Hindlimb muscle (tissue), 1 donor: ENCODE results near the gene TMEM18. TPM values are rescaled to one million over a fixed set of nuclear protein-coding genes. Genes with fewer than 3 reads are reported as not detected.
"Not testable (repeated sequence)": the region's sequence is repeated elsewhere in the genome, so short reads cannot be mapped to it uniquely, and the experiment has no call there.

Experiments
- DNase-seq: peaks from one replicate; pipeline ENCODE4 v3.0.0-alpha.2; 2013
- polyA plus RNA-seq: library from polyadenylated mRNA; unstranded; fragments of 120-200 nt; gene quantifications from one replicate; pipeline ENCODE4 v1.2.1, GENCODE V29; 2013; ENCODE audit not compliant: insufficient read length

Gene TMEM18
- polyA plus RNA-seq, 1 donor = 47.0 TPM

GRCh38 chr2:693606-694005 lies 16.4 kb upstream of the TMEM18 start:
- no peak for DNase-seq

DNA sequence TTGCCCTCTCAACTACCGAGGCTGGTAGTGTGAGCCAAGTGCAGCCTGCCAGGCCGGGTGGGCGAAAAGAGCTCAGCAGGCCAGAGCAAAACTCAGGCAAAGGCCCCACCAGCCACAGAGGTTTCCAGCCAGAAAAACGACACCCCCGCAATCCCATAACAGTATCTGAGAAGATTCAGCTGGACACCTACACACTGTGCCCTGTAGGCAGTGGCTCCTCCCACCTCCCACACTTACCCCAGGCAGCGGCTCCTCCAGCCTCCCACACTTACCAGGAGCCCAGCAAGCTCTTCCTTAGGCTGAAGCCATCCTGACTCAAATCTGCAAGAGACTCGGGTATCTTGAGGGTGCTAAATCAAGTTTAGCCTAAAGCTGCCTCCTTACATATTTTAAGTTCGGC lies 15.6 kb upstream of the TMEM18 start:
- DNase-seq = no peak

- no peak for DNase-seq
Measured at GRCh38 chr2:691821-692761, 14.9 kb upstream of the TMEM18 start.

DNA sequence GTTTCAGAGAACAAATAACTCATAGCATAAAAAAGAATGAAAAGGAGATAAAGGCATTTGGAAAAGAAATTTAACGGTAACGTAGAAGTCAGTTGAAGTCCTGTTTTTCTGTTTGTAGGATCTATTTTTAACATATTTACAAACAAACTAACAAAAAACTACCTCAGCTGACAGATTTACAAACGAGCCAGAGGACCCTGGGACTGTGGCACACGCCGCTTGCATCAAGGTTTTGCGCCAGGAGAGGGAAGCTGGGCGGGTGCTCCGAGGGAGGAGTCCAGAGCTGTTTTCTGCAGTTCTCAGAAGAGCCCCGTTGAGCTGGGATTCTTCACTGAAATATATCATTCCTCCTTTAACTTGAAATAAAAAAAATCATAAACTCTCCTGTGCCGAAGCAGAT lies 13.6 kb upstream of the TMEM18 start:
- DNase-seq = no peak

DNA sequence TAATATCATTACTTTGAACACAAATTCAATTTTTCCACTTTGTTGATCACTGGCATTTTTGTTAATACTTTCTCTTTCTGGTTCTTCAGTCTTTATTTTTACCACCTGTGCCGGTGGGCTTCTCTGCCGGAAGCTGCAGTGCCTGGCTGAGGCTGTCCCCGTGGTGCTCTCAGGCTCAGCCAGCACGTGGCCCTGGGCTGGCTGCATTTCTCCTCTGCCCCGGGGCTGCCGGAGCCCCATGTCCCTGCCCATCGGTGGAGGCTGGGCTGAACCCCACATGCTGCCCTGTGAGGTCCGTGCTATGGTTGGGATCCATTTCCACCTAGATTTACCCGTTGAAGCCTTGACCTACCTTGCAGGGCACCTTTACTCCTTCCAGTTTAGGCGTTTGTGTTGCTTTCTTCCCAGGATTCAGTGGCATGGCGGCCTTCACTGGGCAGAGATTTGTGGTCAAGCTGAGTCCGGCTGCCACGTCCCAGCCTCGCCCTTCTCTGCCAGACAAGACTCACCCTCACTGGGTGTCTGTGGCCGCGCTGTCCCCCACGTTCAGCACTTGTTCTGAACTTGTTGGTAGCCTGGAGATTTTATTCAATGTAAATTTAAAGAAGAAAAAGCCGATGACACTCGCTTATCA lies 12.8 kb upstream of the TMEM18 start:
- no peak for DNase-seq

- DNase-seq = no peak
Measured at GRCh38 chr2:689237-689636, 12.0 kb upstream of the TMEM18 start.

DNA sequence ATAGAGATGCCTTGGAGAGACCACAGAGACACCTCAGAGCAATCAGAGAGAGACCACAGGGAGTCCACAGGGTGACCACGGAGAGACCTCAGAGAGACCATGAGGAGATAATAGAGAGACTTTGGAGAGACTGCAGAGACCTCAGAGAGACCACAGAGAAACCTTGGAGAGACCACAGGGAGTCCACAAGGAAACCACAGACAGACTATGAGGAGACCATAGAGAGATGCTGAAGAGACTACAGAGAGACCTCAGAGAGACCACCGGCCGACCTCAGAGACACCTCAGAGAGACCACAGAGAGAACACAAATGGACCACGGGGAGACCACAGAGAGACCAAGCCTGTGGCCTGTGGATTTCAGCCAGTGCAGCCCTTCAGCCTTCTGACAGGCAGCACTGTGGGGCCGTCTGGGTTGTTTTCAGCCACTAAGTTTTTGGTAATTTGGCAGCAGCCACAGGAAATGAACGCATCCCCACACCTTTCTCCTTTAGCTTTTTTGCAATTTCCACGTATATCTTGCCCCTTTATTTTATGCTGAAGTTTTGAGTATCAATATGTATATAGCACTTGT lies 11.4 kb upstream of the TMEM18 start:
- DNase-seq = no peak

DNA sequence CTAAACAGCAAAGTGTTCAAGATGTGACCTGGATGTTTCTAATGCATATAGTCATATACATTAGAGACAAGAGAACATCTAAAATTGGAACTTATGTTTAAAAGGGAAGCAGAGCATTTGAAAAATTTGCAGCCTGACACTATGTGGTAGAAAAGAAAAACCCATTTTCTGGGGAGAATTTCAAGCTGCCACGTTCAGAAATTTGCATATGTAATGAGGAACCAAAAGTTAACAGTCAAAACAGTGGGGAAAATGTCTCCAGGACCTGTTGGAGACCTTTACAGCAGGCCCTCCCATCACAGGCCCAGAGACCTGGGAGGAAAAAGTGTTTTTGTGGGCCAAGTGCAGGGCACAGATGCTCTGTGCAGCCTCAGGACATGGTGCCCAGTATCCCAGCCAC lies 8.2 kb upstream of the TMEM18 start:
- DNase-seq = no peak

- DNase-seq = not testable (repeated sequence)
Measured at GRCh38 chr2:684913-685312, 7.7 kb upstream of the TMEM18 start.

DNA sequence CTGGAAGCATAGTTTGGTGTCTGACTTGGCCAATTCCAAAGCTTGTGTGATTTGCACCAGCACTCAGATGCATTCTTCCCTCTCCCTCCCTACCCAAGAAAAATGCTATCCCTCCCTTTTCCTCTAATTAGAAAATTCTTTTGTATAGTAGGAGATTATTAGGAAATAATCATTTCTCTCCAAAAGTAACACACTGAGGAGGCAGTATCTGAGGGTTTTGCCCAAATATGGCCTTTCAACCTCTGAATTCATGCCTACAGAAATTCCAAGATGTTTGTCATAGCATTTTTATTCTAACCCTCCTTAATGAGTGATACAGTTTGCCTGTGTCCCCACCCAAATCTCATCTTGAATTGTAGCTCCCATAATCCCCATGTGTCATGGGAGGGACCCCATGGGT lies 5.0 kb upstream of the TMEM18 start:
- no peak for DNase-seq

- DNase-seq = no peak
Measured at GRCh38 chr2:681312-681711, 4.1 kb upstream of the TMEM18 start.

DNA sequence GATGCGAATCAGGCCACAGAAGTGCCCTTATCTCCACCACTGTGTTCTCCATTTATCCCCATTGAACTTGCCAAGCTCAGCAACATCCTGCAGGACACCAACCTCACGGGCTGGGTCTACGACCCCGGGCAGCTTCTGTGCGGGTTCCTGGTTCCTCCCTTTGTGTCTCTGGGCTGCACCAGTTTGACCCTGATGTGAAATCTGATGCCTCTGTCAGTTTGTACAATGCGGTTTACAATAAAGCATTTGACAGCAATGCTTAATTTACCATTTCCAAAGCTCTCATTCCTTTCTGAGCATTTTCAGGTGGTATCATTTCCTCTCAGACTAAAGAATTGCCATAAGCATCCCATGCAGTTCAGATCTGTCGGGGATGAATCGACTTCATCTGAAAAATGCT lies 3.3 kb upstream of the TMEM18 start:
- DNase-seq = no peak

DNA sequence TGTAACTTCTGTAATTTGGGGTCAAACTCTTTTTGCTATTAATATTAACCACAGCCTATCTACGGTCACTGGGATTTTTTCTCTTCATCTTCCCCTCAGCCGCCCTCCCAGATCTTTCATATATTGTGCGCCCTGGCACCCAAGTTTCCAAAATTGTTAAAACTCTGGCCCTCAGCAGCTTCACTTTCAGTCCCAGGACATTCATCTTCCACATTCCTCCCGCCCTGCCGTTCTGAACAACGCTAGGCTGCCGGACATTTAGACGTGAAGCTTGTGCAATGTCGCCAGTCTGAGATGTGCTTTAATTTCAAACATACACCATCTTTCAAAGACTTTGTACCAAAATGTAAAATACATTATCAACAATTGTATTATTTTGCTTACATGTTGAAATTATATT lies 1.8 kb upstream of the TMEM18 start:
- no peak for DNase-seq

- no peak for DNase-seq
Measured at GRCh38 chr2:677959-678550, 849 bp upstream of the TMEM18 start.

DNA sequence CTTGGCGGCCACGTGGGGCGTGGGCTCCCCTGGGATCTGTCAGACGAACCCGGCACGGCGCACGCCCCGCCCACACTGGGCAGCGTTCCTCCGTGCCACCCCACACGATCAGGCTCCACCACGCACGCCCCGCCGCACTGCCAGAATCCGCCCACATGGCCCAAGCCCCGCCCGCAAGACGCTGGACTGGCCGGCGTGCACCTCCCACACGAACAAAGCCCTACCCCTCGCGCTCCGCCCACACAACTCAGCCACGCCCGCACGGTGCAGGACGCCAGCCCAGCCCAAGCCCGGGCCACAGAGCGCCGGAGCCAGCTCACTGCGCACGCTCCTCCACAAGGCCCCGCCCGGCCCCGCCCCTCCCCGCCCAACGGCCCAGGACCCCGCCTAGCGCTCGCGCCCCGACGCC lies 555 bp downstream of the TMEM18 start:
- DNase-seq = peak; percentile 98

DNA sequence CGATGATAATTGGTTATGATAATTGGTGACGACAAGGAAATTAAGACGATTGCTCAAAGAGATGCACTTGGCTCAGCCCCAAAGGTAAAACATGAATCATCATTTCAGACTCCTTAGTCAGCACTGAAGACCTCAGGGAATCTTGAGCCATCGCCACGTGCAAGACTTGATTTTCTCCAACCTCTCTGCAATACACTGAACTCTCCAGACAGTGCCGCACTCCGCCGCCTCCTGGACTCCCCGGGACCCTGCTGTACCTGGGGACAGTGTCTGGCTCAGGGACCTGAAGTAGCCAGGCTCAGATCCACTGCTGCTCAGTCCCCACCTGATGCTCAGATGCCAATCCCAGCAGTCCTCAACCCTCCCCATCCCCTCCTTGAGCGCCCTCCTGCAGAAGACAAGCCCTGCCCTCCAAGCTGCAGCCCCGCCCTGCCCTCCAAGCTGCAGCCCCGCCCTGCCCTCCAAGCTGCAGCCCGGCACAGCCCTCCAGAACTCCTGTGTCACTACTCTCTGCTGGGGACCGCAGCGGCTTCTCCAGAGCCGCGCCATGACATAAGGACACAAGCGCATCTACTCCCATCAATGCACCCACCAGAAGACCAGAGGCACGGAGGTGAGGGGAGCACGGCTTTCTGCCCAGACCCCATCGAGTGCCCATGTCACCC lies 1.1 kb downstream of the TMEM18 start:
- DNase-seq = peak; percentile 41

GRCh38 chr2:675460-675859 lies 1.7 kb downstream of the TMEM18 start:
- DNase-seq = no peak

- no peak for DNase-seq
Measured at GRCh38 chr2:675051-675450, 2.2 kb downstream of the TMEM18 start.

GRCh38 chr2:674321-674985 lies 2.8 kb downstream of the TMEM18 start:
- DNase-seq = no peak

DNA sequence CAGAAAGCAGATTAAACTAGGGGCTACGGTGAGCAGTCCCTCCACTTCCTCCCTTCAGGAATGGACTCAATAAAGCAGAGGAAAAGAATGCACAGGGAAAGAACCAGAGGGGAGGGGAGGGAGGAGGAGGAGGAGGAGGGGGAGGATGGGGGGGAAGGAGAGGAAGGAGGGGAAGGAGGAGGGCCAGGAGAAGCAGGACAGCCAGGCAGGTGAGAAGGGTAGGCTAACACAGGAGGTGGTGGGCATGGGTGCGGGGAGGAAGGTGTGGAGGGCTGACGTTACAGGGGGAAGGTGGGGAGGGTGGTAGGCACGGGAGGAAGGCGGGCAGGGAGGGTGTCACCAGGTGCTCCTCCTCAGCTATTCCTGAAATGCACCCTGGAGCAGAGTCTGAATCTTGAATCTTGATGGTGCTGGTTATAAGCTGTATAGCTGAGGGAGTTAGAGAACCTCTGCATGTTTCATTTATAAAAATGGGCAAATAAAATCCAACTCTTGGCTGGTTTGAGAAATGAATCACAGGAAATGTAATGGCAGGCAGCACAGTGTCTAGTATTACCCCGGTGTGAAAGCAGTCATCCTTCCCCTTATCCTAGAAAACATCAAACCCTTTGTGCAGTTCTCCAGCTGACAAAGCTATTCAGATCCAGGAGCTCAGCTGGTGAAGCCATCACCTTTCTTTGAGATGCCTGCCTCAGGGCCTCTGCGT lies 3.4 kb downstream of the TMEM18 start:
- DNase-seq = no peak

DNA sequence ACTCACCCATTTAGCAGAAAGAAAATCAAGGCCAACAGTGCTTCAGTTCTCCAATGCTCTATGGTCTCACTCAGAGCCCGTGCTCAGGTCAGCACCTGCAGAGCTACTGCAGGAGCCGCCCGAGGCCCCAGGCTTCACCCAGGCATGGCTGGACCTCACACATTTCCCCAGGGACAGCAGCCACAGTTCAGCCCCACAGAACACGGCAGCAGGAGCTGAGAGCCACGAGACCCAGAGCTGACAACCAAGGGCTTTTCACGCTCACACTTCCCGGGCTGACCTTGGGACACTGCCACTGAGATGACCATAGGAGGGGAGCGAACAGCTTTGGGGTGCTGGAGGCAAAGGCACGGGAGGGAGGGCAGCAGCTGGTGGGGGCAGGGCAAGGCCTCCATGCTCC lies 4.2 kb downstream of the TMEM18 start:
- DNase-seq = no peak

DNA sequence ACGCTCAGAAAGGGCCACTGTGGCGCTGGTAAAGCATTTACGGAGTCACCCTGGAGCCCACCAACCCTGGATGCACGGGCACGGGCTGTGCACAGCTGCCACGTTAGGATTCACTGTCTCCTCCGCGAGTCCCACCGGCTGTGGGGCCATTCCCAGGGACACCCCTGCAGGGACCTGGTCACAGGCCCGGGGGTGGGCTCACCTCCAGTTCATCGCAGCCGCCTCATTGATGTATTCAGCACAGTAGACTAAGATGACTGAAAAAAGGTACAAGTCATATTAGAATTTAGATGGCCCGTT lies 4.7 kb downstream of the TMEM18 start:
- DNase-seq = no peak
